Left renal cortex interstitium (tissue), 4 donors: ENCODE results near the gene NEK7. TPM values are rescaled to one million over a fixed set of nuclear protein-coding genes. Genes with fewer than 3 reads are reported as not detected.

Experiments used
- DNase-seq, 4 donors: peaks; one replicate each; pipeline ENCODE4 v3.0.0-alpha.2; 2013; ENCODE audit warnings: low read depth in 4 of 4, low spot score in 2 of 4, missing footprints in 1 of 4
- polyA plus RNA-seq, 4 donors: library from polyadenylated mRNA; unstranded; fragments of 120-200 nt; gene quantifications; one replicate each; pipeline ENCODE4 v1.2.1, GENCODE V29; 2013; ENCODE audit not compliant: insufficient read length in 4 of 4

Gene NEK7
- polyA plus RNA-seq, 4 donors: 41.1 to 53.6 (median 49.6) TPM

GRCh38 chr1:198330982-198331615 lies 174.3 kb downstream of the NEK7 start:
- no peak for DNase-seq

GRCh38 chr1:198333744-198334143 lies 176.9 kb downstream of the NEK7 start:
- DNase-seq: no peak

- no peak for DNase-seq
These were observed 178.9 kb downstream of the NEK7 start for GRCh38 chr1:198335663-198336062.

- DNase-seq: no peak
These were observed 181.1 kb downstream of the NEK7 start for GRCh38 chr1:198337886-198338285.

- no peak for DNase-seq
These were observed 183.3 kb downstream of the NEK7 start for GRCh38 chr1:198340139-198340538.

- DNase-seq: no peak
These were observed 189.4 kb downstream of the NEK7 start for GRCh38 chr1:198346178-198346577.

- DNase-seq: no peak
These were observed 193.7 kb downstream of the NEK7 start for GRCh38 chr1:198350456-198350855.

- no peak for DNase-seq
These were observed 196.3 kb downstream of the NEK7 start for GRCh38 chr1:198352975-198353695.

- DNase-seq: no peak
These were observed 201.1 kb downstream of the NEK7 start for GRCh38 chr1:198357937-198358336.

- DNase-seq: no peak
These were observed 202.3 kb downstream of the NEK7 start for GRCh38 chr1:198359024-198359653.

- no peak for DNase-seq
These were observed 203.5 kb downstream of the NEK7 start for GRCh38 chr1:198360208-198360729.

GRCh38 chr1:198361237-198361767 lies 204.5 kb downstream of the NEK7 start:
- DNase-seq: no peak

GRCh38 chr1:198363625-198364151 lies 206.9 kb downstream of the NEK7 start:
- no peak for DNase-seq

- no peak for DNase-seq
These were observed 207.7 kb downstream of the NEK7 start for GRCh38 chr1:198364471-198364870.

GRCh38 chr1:198367296-198367695 lies 210.5 kb downstream of the NEK7 start:
- DNase-seq: no peak

GRCh38 chr1:198370996-198371395 lies 214.2 kb downstream of the NEK7 start:
- DNase-seq: no peak

Other genes with a start within 250 kb of the NEK7 start
- under 1 TPM in 1 of 4 donors, not detected in 3; 0.06 TPM for gene LHX9, start 239.6 kb upstream of the NEK7 start, polyA plus RNA-seq